Measurements from ENCODE around the gene RDH11.
A peak's percentile ranks its signal among the peaks of the same experiment; 100 is the strongest.
"Not testable (repeated sequence)": the region's sequence is repeated elsewhere in the genome, so short reads cannot be mapped to it uniquely, and the experiment has no call there.

The RDH11 gene

GRCh38 chr14:67695394-67695949 lies at the start of gene RDH11:
RDH11 (minus strand) TSS chr14:67695764; CDS start chr14:67695703, 61 bp downstream.
- DNase-seq, result peak; percentile 25 to 84 (median 72)

- DNase-seq, result no peak
These were observed 48.5 kb upstream of the RDH11 start for GRCh38 chr14:67744046-67744445.

DNA sequence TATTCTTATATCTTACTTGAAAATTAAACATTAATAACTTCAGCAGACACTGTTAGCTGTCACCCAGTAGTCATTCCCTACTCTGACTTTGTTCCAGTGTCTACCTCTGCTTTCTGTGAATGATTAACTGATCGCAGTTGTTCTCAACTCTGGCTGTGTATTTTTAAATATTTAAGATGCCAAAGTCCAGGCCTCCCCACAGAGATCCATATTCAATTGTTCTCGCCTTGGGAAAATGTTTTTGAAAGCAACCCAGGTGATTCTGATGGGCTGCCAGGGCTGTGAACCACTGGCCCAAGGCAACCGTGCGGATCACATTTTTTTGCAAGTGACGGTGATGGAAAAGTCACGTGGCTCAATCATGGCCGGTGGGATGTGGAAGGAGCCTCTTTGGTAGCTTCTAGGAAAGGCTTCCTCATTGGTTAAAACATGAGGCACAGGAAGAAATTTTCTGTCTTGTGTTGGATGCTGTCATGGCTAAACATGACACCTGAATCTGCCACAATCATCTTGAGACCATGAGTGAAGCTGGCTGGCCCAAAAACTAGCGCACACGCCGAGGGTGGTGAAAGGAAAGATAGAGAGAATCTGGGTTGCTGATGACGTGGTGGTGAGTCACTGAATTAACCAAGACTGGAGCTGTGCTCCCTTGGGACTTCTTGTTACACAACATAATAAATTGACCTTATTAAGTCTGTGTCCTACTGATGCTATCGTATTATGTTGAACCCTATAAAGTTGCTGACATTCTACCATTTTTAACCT lies 43.4 kb upstream of the RDH11 start:
- no peak for DNase-seq

- no peak for DNase-seq
These were observed 41.2 kb upstream of the RDH11 start for GRCh38 chr14:67736771-67737170.

DNA sequence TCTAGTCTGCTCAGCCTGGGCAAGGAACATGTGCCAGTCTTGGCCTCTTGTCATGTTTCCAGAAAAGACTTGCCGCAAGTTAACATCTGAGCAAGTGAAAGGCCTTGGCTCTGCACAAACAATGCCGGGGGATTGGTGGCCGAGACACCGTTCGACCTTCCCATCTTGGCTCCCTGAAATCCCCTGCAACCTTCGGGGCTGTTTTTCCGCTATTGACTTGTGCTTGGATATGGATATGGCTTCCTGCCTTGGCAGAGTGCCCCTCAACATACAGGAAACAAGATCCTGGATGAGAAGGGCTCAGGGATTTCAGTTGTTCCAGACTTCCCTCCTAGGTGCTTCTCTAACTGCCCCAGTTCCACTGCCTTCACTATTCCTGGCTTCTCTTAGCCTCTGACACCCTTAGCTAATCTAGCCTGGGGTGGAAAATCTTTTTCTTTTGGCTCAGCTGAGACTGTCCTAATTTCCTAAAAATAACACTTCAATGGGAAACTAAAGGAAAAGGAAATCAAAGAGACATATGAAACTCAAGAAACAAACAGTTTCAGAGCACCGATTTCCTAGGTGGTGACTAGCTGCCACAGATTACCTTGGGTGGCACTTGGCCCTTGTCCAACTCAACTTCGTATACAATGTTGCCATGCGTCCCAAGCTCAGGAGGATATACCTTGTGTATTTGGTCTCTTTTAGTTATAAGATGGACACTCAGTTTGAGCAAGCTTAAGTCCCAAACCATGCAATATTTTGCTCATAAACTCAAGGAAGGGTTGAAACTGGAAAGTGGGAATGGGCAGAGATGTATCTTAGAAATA lies 40.0 kb upstream of the RDH11 start:
- DNase-seq, result no peak

GRCh38 chr14:67734675-67735074 lies 39.1 kb upstream of the RDH11 start:
- no peak for DNase-seq

DNA sequence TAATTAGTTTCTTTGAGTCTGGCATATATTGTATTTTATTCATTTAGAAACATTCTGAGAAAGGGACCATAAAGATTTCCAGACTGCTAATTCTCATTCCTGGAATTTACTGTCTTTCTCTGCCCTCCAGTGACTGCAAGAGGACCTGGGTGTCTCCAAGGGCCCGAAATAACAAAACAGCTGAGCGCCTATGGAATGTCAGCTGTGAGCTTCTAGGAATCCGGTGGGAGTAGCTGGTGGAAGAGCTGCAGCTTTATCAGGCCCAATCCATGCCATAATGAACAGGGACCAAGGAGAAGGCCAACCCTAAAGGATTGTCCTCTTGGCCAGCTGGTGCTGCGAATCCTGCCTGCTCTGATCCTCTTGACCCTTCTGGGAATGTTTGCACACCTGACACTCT lies 38.1 kb upstream of the RDH11 start:
- DNase-seq, result no peak

GRCh38 chr14:67729072-67729885 lies 33.7 kb upstream of the RDH11 start:
- no peak for DNase-seq

GRCh38 chr14:67728258-67728657 lies 32.7 kb upstream of the RDH11 start:
- DNase-seq, result no peak

GRCh38 chr14:67727361-67727760 lies 31.8 kb upstream of the RDH11 start:
- no peak for DNase-seq

DNA sequence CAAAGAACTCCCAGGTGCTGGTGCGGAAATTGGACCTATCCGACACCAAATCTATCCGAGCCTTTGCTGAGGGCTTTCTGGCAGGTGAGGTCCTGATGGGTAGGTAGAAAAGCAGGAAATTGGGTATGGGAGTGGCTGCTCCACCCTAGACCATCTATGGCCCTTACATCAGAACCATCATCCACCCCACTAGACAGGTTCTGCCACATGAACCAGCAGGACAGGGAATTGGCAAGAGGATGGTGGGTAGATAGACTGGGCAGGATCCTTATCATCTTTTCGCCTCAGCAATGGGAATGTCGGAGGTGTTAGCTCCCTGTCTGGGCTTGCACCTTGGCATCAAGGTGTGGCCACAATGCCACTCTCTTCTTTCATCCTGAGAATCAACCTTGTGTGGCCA lies 29.6 kb upstream of the RDH11 start:
- no peak for DNase-seq

DNA sequence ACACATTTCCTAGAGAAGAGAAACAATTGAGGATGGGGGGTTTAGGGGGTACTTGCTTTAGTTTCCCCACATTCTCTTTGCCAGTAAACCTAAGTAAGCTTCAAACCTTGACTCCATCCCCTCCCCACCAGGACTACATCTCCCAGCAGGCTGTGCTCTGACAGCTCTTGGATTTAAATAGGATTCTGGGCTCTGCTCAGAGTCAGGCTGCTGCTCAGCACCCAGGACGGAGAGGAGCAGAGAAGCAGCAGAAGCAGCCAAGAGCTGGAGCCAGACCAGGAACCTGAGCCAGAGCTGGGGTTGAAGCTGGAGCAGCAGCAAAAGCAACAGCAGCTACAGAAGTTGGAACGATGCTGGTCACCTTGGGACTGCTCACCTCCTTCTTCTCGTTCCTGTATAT lies 26.7 kb upstream of the RDH11 start:
- peak in 9 of 14 donors; percentile 1 to 45 (median 18) for DNase-seq

DNA sequence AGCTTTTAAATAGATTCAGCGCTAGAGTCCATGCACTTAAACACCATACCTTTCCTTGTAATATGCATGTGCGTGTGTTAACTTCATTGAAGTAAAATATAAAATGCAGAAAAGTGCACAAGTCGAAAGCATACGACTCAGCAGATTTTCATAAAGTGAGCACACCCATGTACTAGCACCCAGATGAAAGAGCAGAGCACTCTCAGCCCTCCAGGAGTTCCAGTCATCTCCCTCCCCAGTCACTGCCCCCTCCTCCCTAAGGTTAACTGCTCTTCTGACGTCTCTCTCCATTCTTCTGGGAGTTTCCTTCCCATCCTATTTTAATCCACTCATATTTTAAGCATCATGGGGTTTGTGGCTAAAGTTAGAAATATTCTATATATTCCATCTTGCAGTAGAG lies 26.3 kb upstream of the RDH11 start:
- DNase-seq, result no peak

DNA sequence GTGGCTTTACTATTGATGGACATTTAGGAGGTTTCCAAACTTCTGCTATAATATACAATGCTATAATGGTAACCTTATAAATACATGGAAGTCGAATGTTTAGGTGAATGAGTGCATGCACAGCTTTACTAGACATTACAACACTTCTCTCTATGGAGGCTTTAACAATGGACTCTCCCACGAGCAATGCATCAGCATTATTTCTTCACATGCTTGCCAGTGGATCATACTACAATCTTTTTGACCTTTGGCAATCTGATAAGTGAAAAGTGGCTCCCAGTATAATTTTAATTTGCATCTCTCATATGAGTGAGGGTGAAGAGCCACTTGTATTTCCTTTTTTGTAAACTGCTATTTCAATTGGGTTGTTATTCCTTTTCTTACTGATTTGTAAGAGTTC lies 24.3 kb upstream of the RDH11 start:
- DNase-seq, result no peak

DNA sequence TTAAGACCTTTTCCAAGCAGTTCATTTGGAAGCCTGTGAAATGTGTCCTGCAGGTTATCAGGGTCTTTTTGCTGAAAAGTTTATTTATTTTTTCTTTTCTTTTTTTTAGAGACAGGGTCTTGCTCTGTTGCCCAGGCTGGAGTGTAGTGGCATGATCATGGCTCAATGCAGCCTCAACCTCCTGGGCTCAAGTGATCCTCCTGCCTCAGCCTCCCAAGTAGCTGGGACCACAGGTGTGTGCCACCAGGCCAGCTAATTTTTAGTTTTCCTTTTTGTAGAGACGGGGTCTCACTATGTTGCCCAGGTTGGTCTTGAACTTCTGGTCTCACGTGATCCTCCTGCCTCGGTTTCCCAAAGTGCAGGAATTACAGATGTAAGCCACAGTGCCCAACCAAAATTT lies 23.8 kb upstream of the RDH11 start:
- DNase-seq, result not testable (repeated sequence)

- DNase-seq, result no peak
These were observed 22.7 kb upstream of the RDH11 start for GRCh38 chr14:67718265-67718664.

DNA sequence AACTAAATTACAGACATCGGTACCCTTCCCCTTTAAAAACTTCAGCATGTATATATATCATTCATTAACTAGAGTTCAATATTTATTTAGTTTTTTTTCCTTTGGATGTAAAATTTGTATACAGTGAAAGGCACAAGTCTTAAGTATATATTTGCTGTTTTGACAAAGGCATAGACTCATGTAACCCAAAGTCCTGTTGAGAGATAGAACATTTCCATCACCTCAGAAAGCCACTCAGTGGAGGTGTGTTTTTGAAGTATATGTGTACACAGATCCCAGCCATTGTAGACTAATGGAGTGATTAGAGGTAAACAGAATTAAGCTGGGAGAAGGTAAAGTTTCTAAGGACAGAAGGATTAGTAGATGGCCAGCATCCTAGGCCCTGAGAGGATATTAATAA lies 21.5 kb upstream of the RDH11 start:
- no peak for DNase-seq

DNA sequence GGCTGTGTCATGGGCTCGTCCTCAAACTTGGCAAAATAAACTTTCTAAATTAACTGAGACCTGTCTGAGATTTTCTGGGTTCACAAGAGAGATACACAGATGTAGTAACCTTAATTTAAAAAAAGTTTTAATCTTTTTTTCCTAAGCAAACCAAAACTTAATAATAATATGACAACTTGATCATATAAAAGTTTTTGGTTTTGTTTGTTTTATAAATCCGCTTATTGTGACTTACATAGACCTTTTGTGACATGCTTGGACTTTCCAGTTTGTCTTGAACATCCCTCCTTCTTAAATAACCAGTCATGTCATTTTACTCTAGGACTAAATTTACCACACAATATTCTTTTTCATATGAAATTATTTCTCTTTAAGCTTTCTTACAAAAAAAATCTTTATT lies 14.6 kb upstream of the RDH11 start:
- DNase-seq, result no peak

DNA sequence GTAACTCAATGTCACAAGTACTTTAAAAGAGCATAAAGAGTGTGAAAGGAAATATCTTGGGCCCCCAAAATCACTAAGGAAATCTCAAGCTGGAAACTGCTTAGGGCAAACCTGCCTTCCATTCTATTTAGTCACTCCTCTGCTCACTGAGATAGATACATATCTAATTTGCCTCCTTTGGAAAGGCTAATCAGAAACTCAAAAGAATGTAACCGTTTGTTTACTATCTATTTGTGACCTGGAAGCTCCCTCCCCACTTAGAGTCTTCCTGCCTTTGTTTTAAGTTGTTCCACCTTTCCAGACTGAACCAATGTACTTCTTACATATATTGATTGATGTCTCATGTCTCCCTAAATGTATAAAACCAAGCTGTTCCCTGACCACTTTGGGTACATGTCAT lies 14.2 kb upstream of the RDH11 start:
- not testable (repeated sequence) for DNase-seq

DNA sequence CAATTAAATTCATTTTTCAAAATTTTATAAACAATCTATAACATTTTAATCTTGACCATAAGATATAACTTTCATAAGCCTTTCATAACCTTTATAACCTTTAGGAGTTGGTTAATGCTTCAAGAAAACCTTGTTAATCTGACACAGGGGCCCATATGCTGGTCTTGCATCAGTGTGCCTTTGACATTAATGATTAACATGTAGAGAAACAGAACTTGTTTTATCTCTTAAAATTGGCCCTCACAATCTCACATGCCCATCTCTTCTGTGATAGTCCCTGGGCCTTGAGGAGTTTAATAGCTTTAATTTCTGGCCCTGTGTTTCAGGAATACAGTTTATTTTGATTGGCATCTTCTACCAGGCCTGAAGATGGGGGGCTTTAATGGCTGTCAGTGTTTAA lies 13.8 kb upstream of the RDH11 start:
- DNase-seq, result not testable (repeated sequence)

DNA sequence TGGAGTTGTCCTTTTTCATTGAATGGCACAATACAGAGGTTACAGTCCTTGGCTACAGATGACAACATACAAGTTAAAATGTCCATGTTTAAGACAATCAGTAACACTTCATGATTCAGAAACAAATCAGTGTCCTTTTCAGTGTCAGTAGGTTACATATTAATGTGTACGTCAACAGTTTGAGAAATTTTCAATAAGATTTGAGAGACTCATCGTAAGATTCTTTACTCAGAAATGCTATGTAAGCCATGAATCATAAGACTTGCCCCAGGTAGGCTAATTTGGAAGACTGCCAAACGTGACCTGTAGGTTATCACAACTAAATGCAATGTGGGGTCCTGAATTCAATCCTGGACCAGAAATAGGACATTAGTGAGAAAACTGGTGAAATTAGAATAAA lies 9.6 kb upstream of the RDH11 start:
- no peak for DNase-seq

GRCh38 chr14:67704484-67705089 lies 9.0 kb upstream of the RDH11 start:
- DNase-seq, result peak in 10 of 14 donors; percentile 6 to 65 (median 24)
